Panc1 (cell line): Measurements from ENCODE around the gene MYL9. TPM values are rescaled to one million over a fixed set of nuclear protein-coding genes. Genes with fewer than 3 reads are reported as not detected.

Source experiments
- ATAC-seq: fragments of 200-7000 bp; cut with Tn5 transposase; 2 replicates; pipeline ENCODE4 v1.9.1; 2020; ENCODE audit warnings: mild to moderate bottlenecking, moderate library complexity
- Bru-seq: library from RNA; stranded (reverse); fragments of 400-500 nt; gene quantifications from one replicate; lab custom pipeline; 2021; lab: Mats Ljungman, UMichigan
- BruChase-seq, 2 experiments: library from RNA; stranded (reverse); fragments of 400-500 nt; gene quantifications; one replicate each; lab custom pipeline; 2021; lab: Mats Ljungman, UMichigan
- BruUV-seq: library from RNA; stranded (reverse); fragments of 400-500 nt; replicated peaks from 2 replicates; lab custom pipeline; 2021; lab: Mats Ljungman, UMichigan
- CTCF ChIA-PET: fragments of 300-600 bp; sonication (Branson Sonifier 250); formaldehyde crosslinking; loops from one replicate; lab custom pipeline; 2022; ENCODE audit warnings: antibody characterized with exemption; lab: Charles Lee
- POLR2A ChIA-PET: fragments of 300-600 bp; sonication (Branson Sonifier 250); formaldehyde crosslinking; loops from one replicate; lab custom pipeline; 2022; ENCODE audit warnings: antibody characterized with exemption; lab: Charles Lee
- DNase-seq: peaks from one replicate; pipeline ENCODE4 v3.0.0-alpha.2; 2010; ENCODE audit warnings: low read depth, low spot score
- H3K27ac ChIP-seq: 2 replicates; pipeline ENCODE4 v1.5.1; 2011; ENCODE audit warnings: mild to moderate bottlenecking, low read length, inconsistent platforms
- H3K27me3 ChIP-seq: fragments of 200-500 bp; sonication (Bioruptor generic); 2 replicates; pipeline ENCODE4 v1.6.0; 2014; ENCODE audit warnings: low read length, inconsistent platforms; ENCODE audit not compliant: control insufficient read depth, insufficient read depth
- H3K36me3 ChIP-seq: fragments of 200-500 bp; sonication (Bioruptor generic); 2 replicates; pipeline ENCODE4 v1.5.1; 2014; ENCODE audit warnings: inconsistent platforms, mild to moderate bottlenecking, low read length, moderate library complexity; ENCODE audit not compliant: control insufficient read depth, insufficient read depth
- H3K4me1 ChIP-seq: 2 replicates; pipeline ENCODE4 v1.5.1; 2011; ENCODE audit warnings: inconsistent platforms, mild to moderate bottlenecking, low read length, moderate library complexity; ENCODE audit not compliant: control insufficient read depth, insufficient read depth
- H3K4me3 ChIP-seq, 2 experiments: 2 replicates each; pipeline ENCODE4 v1.5.1; 2011 to 2012; ENCODE audit warnings: low read depth in 2 of 2, low read length in 2 of 2, mild to moderate bottlenecking in 2 of 2, inconsistent platforms in 1 of 2, moderate library complexity in 1 of 2
- H3K9me3 ChIP-seq: fragments of 200-500 bp; sonication (Bioruptor generic); 2 replicates; pipeline ENCODE4 v1.5.1; 2014; ENCODE audit warnings: low read depth, mild to moderate bottlenecking, inconsistent platforms, low read length, moderate library complexity; ENCODE audit not compliant: control insufficient read depth, insufficient read depth
- CTCF ChIP-seq: fragments of 450-650 bp; IDR thresholded peaks from 2 replicates; pipeline ENCODE4 v1.5.1; 2017; ENCODE audit warnings: mild to moderate bottlenecking
- POLR2AphosphoS5 ChIP-seq: IDR thresholded peaks from 2 replicates; pipeline ENCODE4 v1.6.1; 2012; ENCODE audit warnings: mild to moderate bottlenecking, low read depth, low read length, moderate library complexity
- SIN3A ChIP-seq: IDR thresholded peaks from 2 replicates; pipeline ENCODE4 v1.6.1; 2012; ENCODE audit warnings: low read depth, mild to moderate bottlenecking, low read length, moderate library complexity, borderline replicate concordance; ENCODE audit not compliant: insufficient read depth
- TCF7L2 ChIP-seq: IDR thresholded peaks from 2 replicates; pipeline ENCODE4 v1.6.1; 2011; ENCODE audit warnings: mild to moderate bottlenecking, low read depth, low read length, inconsistent platforms
- in situ Hi-C: cut with HindIII; loops from 2 replicates; pipeline ENCODE4 v1.10.0; 2016; ENCODE audit warnings: low sequenced_read_pairs, low pct_unique_long_range_greater_than_20kb
- intact Hi-C: fragments of 100-400 bp; cut with micrococcal nuclease; formaldehyde crosslinking; loops from one replicate; pipeline ENCODE4 v1.10.0; 2022; ENCODE audit not compliant: unreplicated experiment
- long read RNA-seq: library from polyadenylated mRNA; unstranded; transcript quantifications from one replicate; pipeline ENCODE4 v2.0.0, GENCODE V29; 2021; ENCODE audit not compliant: unreplicated experiment
- polyA plus RNA-seq: library from polyadenylated mRNA; unstranded; fragments of >200 nt; gene quantifications from one replicate; pipeline ENCODE4 v1.2.1, GENCODE V29; 2012; ENCODE audit warnings: missing spikeins; ENCODE audit not compliant: insufficient read length
- total RNA-seq: library from RNA; stranded (reverse); gene quantifications from one replicate; pipeline ENCODE4 v1.2.1, GENCODE V29; 2021; ENCODE audit not compliant: unreplicated experiment
- TF ChIP-seq, protein P1 (sequence below), 2 experiments: IDR thresholded peaks; 2 replicates each; pipeline ENCODE4 v1.6.1; 2011 to 2012; ENCODE audit warnings: low read depth in 2 of 2, control low read depth in 1 of 2, low read length in 1 of 2, mild to moderate bottlenecking in 1 of 2, moderate library complexity in 1 of 2; ENCODE audit not compliant: insufficient read depth in 1 of 2

The MYL9 gene
- total RNA-seq (107 TPM), Bru-seq, nascent RNA (percentile 57 among the genes with signal in this experiment), BruChase-seq, experiment 1, labeled RNA remaining after a 2-hour chase (percentile 55 among the genes with signal in this experiment), BruChase-seq, experiment 2, labeled RNA remaining after a 6-hour chase (percentile 66 among the genes with signal in this experiment)
- polyA plus RNA-seq, result 157 TPM
- long read RNA-seq, transcript MYL9-201 (4 exons, 2,821 nt), result major isoform, 12 of 30 reads
- long read RNA-seq, partial matches to known transcripts, result 10 of 30 reads
- long read RNA-seq, other reads (novel, unspliced or antisense), result 5 of 30 reads

DNA sequence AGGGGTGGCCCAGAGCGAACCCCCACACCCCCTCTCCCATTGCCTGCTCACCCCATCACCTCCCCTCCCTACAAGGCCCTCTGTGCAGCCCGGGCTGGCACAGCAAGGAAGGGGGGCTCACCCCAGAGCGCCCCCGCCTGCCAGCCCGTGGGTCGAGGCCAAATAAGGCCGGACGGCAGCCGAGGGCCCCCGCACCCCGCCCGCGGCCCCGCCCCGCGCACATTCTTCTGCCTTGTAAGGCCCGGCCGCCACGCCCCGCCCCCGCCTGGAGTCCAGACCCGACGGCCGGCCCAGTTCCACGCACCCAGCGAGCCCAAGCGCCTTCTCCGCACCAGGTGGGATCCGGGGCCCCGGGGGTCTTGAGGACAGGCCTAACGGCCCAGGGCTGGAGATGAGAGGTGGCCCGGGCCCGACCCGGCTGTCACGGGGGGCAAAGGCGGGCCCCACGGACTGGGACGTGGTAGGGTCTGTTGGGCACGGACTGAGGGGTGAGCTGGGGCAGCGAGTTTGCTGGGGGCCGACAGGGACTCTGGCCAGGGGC is at the start of gene MYL9:
MYL9 (plus strand) TSS at position 293 of the 541 bp plus-strand sequence. CDS start 3,366 bp downstream, outside the sequence.
- DNase-seq, result no peak
- no TSS peak for BruUV-seq
- H3K4me1 ChIP-seq, result peaks cover 15% of the 10 kb centered on the region
- in situ Hi-C loops, result no loop called here
- H3K27ac ChIP-seq, result peak within 1 kb of the TSS; percentile 70
- no peaks in the 10 kb centered on the region for H3K9me3 ChIP-seq
- intact Hi-C loops, result no loop called here
- H3K27me3 ChIP-seq, result no peaks in the 10 kb centered on the region
- ChIA-PET POLR2A (interaction anchor here (0.6 kb wide), 1 partner anchor 69 kb away, joined by 4 read pairs; no protein-coding TSS in a partner anchor), CTCF (no interaction called here)
- TF ChIP-seq CTCF (no peak), POLR2AphosphoS5 (no peak), TCF7L2 (no peak), SIN3A (no peak)
- TF ChIP-seq, protein P1, sequence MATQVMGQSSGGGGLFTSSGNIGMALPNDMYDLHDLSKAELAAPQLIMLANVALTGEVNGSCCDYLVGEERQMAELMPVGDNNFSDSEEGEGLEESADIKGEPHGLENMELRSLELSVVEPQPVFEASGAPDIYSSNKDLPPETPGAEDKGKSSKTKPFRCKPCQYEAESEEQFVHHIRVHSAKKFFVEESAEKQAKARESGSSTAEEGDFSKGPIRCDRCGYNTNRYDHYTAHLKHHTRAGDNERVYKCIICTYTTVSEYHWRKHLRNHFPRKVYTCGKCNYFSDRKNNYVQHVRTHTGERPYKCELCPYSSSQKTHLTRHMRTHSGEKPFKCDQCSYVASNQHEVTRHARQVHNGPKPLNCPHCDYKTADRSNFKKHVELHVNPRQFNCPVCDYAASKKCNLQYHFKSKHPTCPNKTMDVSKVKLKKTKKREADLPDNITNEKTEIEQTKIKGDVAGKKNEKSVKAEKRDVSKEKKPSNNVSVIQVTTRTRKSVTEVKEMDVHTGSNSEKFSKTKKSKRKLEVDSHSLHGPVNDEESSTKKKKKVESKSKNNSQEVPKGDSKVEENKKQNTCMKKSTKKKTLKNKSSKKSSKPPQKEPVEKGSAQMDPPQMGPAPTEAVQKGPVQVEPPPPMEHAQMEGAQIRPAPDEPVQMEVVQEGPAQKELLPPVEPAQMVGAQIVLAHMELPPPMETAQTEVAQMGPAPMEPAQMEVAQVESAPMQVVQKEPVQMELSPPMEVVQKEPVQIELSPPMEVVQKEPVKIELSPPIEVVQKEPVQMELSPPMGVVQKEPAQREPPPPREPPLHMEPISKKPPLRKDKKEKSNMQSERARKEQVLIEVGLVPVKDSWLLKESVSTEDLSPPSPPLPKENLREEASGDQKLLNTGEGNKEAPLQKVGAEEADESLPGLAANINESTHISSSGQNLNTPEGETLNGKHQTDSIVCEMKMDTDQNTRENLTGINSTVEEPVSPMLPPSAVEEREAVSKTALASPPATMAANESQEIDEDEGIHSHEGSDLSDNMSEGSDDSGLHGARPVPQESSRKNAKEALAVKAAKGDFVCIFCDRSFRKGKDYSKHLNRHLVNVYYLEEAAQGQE (IDR thresholded peaks at IDR 0.05; ENCODE audit: insufficient read depth in 1 of 2, low read depth in 2 of 2, low read length in 1 of 2), result no peak
- ATAC-seq, result peak; percentile 80
- H3K36me3 ChIP-seq, result no peaks in the 10 kb centered on the region
- peak within 1 kb of the TSS; percentile 59 to 71 for H3K4me3 ChIP-seq

GRCh38 chr20:36491901-36492617 is 49.3 kb upstream of the MYL9 start:
- ChIA-PET POLR2A (no interaction called here), CTCF (interaction anchor here (0.6 kb wide), 1 partner anchor 71 kb away, joined by 3 read pairs; no protein-coding TSS in a partner anchor)
- Histone ChIP-seq H3K27ac (no peak overlapping the region), H3K36me3 (no peaks in the 10 kb centered on the region), H3K4me3 (no peak overlapping the region), H3K4me1 (no peaks in the 10 kb centered on the region), H3K9me3 (no peaks in the 10 kb centered on the region), H3K27me3 (no peaks in the 10 kb centered on the region)
- intact Hi-C loops, result no loop called here
- ATAC-seq (no peak), DNase-seq (no peak)
- in situ Hi-C loops, result no loop called here
- BruUV-seq, result no TSS peak
- no peak for TF ChIP-seq CTCF
- TF ChIP-seq SIN3A, result no peak
- no peak for TF ChIP-seq TCF7L2
